Muscle layer of colon (tissue), 2 donors: ENCODE results near the gene PACSIN1.

ENCODE experiments used
- H3K27ac ChIP-seq: one replicate; pipeline ENCODE4 v1.7.0; 2013; ENCODE audit warnings: low read depth, mild to moderate bottlenecking, low read length, moderate library complexity
- H3K27me3 ChIP-seq, 2 donors: one replicate each; pipeline ENCODE4 v1.7.0; 2013; ENCODE audit warnings: low read length in 2 of 2, mild to moderate bottlenecking in 2 of 2; ENCODE audit not compliant: insufficient read depth in 2 of 2, control insufficient read depth in 1 of 2
- H3K36me3 ChIP-seq: one replicate; pipeline ENCODE4 v1.7.0; 2013; ENCODE audit warnings: mild to moderate bottlenecking, low read length; ENCODE audit not compliant: insufficient read depth
- H3K4me1 ChIP-seq: one replicate; pipeline ENCODE4 v1.7.0; 2013; ENCODE audit warnings: mild to moderate bottlenecking, low read length; ENCODE audit not compliant: insufficient read depth
- H3K4me3 ChIP-seq, 2 donors: one replicate each; pipeline ENCODE4 v1.7.0; 2013; ENCODE audit warnings: low read length in 2 of 2, low read depth in 1 of 2, mild to moderate bottlenecking in 1 of 2, moderate library complexity in 1 of 2
- H3K9ac ChIP-seq: one replicate; pipeline ENCODE4 v1.7.0; 2013; ENCODE audit warnings: low read length
- H3K9me3 ChIP-seq: one replicate; pipeline ENCODE4 v1.7.0; 2013; ENCODE audit warnings: mild to moderate bottlenecking, low read length
- donor health status: abdominal sarcoma.
- donor health status: Adenocarcinoma of cecum.

PACSIN1 gene

DNA sequence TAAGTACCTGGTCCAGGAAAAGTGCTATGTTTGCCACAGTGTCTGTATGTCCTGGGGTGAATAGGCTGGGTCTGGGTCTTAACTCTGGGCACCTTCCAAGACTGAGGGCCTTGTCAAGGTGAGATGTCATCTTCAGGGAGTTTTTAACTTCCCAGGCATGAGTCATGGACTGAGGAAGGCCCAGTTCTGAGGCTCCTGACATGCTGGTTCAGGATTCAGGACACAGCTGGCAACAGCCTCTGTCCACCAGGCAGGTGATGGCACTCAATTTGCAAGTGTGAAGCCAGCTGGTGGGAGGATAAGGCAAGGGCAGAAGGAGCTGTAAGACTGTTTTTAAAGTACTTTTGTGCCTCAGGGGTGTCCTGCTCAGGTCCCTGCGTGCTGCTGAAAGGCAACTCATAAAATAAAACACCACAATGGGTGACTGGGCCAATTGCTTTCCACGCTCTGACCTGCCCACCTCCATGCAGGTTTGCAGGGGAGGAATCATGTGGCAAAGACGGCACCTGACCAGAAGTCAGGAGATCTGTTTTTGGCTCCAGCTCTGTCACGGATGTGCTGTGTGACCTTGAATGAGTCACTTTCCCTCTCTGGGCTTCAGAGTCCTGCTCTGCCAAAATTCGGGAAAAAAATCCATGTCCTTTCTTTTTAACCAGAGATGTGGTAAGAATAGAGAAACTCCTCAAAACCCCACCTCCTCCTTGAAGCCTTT, 4.9 kb upstream of the PACSIN1 start:
- Histone ChIP-seq H3K4me3 (no peak overlapping the region), H3K36me3 (no peaks in the 10 kb centered on the region), H3K9ac (no peak overlapping the region), H3K27ac (no peak overlapping the region), H3K4me1 (no peaks in the 10 kb centered on the region), H3K27me3 (peaks cover 7 to 8% of the 10 kb centered on the region in 2 donors), H3K9me3 (no peaks in the 10 kb centered on the region)

DNA sequence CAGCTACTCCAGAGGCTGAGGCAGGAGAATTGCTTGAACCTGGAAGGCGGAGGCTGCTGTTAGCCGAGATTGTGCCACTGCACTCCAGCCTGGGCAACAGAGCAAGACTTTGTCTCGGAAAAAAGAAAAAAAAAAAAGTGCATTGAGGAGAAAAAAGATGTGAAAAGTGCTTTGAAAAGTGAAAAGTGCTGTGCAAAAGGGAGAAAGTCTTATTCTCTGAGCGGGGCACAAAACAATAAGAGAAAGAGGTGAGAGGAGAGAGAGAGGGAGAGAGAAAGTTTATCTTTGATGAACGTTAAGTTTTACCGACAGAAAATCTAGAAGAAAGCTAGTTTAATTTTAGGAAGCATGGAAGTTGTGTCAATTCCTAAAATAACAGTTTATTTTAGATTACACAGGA, 3.9 kb upstream of the PACSIN1 start:
- Histone ChIP-seq H3K4me1 (no peaks in the 10 kb centered on the region), H3K9ac (no peak overlapping the region), H3K4me3 (no peak overlapping the region), H3K36me3 (no peaks in the 10 kb centered on the region), H3K27ac (no peak overlapping the region), H3K9me3 (no peaks in the 10 kb centered on the region), H3K27me3 (peaks cover 13 to 17% of the 10 kb centered on the region in 2 donors)

DNA sequence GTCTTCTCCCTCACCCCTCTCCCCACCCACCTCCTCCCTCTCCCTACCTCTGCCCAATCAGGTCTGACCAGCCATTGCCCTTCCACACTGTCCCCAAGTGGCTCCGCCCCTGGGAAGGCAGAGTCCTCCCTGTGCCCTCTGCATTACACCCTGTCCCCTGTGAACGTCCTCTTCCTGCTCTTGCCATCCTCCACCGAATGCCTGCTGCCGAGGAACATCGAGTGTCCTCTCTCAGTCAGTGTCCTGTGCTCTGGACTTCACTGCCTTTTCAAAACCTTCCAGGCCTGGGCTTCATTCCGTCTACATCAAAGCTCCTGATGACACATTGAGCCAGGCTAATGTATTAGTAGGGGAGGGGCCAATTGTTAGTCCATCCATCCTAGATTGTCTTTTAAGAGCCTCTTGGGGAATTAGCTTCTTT, 3.3 kb upstream of the PACSIN1 start:
- Histone ChIP-seq H3K4me3 (no peak overlapping the region), H3K36me3 (no peaks in the 10 kb centered on the region), H3K27ac (no peak overlapping the region), H3K9me3 (no peaks in the 10 kb centered on the region), H3K4me1 (no peaks in the 10 kb centered on the region), H3K27me3 (peaks cover 13 to 17% of the 10 kb centered on the region in 2 donors), H3K9ac (no peak overlapping the region)

DNA sequence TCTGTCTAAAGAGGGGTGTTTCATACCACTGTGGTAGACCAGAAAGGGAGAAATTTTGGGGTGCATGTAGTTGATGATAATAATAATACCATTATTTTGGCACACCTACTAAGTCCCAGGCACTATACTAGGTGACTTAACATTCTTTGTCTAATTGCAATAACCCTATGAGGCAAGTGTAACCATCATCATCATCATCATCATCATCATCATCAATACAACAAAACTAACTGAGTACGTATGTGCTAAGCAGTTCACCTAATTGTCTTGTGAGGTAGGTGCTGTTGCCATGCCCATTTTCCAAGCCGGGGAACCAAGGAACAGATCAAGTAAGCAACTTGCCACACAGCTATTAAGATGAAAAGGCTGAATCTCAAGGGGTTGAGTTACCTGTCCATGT, 2.6 kb upstream of the PACSIN1 start:
- Histone ChIP-seq H3K4me1 (no peaks in the 10 kb centered on the region), H3K9me3 (no peaks in the 10 kb centered on the region), H3K36me3 (no peaks in the 10 kb centered on the region), H3K4me3 (no peak overlapping the region), H3K9ac (no peak overlapping the region), H3K27ac (no peak overlapping the region), H3K27me3 (peaks cover 13 to 17% of the 10 kb centered on the region in 2 donors)

DNA sequence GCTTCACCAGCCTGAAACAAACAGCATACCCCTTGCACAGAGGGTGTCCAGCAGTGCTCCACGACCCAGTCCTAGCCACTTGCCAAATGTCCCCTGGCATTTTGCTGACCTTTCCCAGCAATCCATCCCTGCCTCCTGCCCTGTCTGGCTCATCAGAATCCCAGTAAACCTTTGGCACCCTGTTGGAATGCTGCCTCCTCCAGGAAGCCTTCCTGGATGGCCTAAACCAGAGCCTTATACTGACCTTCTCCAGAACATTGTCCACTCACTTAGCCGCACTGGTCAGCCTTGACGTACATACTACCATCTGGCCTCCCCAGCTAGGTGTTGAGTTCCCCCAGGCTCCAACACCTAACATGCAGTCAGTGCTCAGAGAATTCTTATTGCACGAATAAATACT, 2.0 kb upstream of the PACSIN1 start:
- Histone ChIP-seq H3K36me3 (no peaks in the 10 kb centered on the region), H3K9ac (no peak overlapping the region), H3K27ac (no peak overlapping the region), H3K27me3 (peaks cover 13 to 17% of the 10 kb centered on the region in 2 donors), H3K4me1 (no peaks in the 10 kb centered on the region), H3K9me3 (no peaks in the 10 kb centered on the region), H3K4me3 (no peak overlapping the region)

DNA sequence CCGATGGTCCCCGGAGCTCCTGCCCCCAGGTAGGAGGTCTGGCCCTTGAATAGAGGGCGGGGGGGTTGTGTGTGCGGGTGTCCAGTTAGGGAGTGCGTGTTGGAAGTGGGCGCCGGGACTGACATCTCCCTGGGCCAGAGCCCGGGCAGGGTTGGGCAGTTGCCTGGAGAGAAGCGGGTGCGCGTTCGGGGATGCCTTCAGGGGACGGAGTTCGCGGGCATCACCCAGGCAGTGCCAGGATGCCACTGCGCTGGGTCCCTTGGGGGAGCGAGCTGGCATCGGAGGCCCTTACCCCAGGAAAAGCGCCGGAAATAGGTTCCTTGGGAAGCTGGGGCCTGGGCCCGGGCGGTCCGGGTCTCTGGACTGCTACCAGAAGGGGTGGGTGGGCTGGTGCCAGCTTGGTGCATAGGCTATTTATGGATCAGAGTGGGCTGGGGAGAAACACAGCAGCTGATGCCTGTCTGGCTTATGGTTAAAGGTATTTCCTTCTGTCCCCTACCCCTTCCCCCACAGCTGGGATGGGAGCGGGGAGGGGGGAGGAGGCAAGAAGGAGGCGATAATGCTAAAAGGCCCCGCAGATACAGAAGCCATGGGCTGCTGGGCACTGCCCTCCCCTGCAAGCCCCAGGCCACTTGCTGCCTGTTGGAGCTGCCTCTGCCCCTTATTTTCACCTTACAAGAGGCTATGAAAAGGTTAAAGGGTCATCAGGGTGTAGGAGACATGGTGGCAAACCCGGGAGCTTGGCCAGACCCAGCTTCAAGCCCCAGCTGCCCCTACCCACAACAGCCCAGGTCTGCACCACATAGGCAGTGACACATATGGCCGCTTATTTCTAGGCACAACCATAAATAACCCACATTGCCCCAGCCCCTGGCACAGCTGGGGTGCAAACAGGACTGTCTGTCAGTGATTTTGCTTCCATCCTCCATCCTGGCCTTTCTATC, 638 bp downstream of the PACSIN1 start:
- no peak overlapping the region for H3K9ac ChIP-seq
- no peak overlapping the region for H3K27ac ChIP-seq
- H3K36me3 ChIP-seq = no peaks in the 10 kb centered on the region
- no peaks in the 10 kb centered on the region for H3K4me1 ChIP-seq
- no peak overlapping the region for H3K4me3 ChIP-seq
- H3K27me3 ChIP-seq = peaks cover 13 to 17% of the 10 kb centered on the region in 2 donors
- H3K9me3 ChIP-seq = no peaks in the 10 kb centered on the region

DNA sequence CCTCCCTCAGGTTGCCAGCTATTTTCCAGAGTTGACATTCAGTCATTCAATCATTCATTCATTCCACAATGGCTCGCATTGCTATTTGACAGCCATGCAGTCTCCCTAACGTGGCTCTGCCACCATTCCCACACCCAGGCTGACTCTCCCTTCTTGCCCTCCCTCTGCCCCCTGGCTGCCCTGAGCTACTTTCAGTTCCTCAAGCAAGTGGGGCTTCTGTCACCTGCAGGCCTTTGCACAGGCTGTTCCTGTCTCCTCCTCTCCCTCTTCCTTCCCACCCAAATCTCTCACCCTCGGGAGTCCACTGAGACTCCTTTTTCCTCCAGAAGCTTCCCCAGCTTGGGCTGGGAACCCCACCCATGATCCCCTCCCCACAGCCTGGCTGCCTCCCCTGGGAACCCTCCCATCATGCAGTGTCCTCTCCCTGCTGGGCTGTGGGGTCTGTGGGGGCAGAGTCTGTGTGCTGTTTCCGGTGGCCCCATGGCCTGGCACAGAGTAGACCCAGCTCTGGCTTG, 2.6 kb downstream of the PACSIN1 start:
- Histone ChIP-seq H3K36me3 (no peaks in the 10 kb centered on the region), H3K27ac (no peak overlapping the region), H3K4me1 (no peaks in the 10 kb centered on the region), H3K4me3 (no peak overlapping the region), H3K9me3 (no peaks in the 10 kb centered on the region), H3K27me3 (peaks cover 13 to 17% of the 10 kb centered on the region in 2 donors), H3K9ac (no peak overlapping the region)

DNA sequence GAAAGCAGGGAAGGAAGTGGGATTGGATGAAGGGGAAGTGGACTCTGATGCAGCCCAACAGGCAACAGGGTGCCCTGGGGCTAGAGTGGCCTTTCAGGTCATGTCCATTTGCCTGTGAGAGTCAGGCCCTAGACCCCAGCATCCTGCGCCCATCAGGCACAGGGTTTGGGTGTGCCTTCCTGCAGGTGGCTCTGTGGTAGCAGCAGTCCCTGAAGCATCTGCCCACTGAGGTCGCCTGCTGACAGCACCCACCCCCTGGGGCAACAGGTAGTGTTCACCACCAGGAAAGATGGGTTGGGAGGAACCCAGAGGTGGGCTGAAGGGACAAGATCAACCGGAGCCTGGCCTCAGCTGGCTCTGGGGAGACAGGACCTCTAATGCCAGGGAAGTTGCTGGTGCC, 3.6 kb downstream of the PACSIN1 start:
- H3K9me3 ChIP-seq = no peaks in the 10 kb centered on the region
- no peaks in the 10 kb centered on the region for H3K36me3 ChIP-seq
- H3K4me1 ChIP-seq = no peaks in the 10 kb centered on the region
- H3K27me3 ChIP-seq = peaks cover 13 to 17% of the 10 kb centered on the region in 2 donors
- no peak overlapping the region for H3K9ac ChIP-seq
- H3K27ac ChIP-seq = no peak overlapping the region
- H3K4me3 ChIP-seq = no peak overlapping the region

DNA sequence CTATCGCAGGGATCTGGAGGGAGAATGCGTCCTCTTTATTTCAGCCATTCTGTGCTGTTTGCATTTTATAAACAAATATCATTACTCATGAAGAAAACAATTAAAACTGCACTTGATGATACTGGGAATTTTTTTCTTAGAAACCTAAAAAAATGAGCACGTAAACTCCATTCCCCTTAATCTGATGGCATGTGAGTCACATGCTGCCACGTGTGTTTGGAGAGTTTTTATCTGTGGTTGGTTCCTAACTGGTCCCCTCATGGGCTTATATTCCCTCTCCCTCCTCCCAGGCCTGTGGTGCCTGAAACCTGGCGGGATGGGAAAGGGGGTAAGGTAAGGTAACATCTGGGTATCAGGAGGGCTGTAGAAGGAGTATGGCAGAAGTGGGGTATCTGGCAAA, 6.5 kb downstream of the PACSIN1 start:
- no peaks in the 10 kb centered on the region for H3K27me3 ChIP-seq
- no peak overlapping the region for H3K4me3 ChIP-seq
- H3K27ac ChIP-seq = no peak overlapping the region
- H3K9me3 ChIP-seq = no peaks in the 10 kb centered on the region
- no peaks in the 10 kb centered on the region for H3K36me3 ChIP-seq
- H3K4me1 ChIP-seq = no peaks in the 10 kb centered on the region
- no peak overlapping the region for H3K9ac ChIP-seq

DNA sequence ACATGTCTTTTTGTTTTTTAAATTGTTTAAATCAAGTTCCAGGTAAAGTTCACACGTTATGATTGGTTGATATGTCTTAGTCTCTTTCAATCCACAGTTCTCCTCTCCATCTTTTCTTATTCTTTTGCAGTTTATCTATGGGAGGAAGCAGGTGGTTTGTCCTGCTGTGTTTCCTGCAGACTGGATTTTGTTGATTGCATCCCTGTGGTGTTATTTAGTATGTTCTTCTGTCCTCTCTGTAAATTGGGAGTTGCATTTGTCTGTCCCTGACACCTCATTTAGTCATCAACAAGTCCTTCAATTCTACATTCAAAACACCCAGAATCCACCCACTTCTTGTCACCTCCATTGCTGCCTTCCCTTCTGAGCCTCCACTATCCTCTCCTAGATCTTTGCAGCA, 8.1 kb downstream of the PACSIN1 start:
- Histone ChIP-seq H3K36me3 (no peaks in the 10 kb centered on the region), H3K9ac (no peak overlapping the region), H3K4me1 (no peaks in the 10 kb centered on the region), H3K4me3 (no peak overlapping the region), H3K27ac (no peak overlapping the region), H3K9me3 (no peaks in the 10 kb centered on the region), H3K27me3 (no peaks in the 10 kb centered on the region)

DNA sequence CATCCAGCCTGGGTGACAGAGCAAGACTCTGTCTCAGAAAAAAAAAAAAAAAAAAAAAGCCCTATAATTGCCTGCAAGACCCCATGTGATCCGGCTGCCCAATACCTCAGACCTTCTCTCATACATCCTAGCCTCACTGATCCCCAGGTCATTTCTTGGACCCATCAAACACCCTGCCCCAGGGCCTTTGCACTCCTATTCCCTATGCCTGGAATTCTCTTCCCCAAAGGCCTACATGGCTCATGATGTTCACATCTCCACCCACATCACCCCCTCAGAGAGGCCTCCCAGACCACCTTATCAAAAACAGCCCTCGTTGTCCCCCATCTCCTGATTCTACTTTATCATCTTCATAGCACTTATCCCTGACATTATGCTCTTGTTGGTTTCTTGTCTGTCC, 8.9 kb downstream of the PACSIN1 start:
- Histone ChIP-seq H3K27ac (no peak overlapping the region), H3K9ac (no peak overlapping the region), H3K4me1 (no peaks in the 10 kb centered on the region), H3K4me3 (no peak overlapping the region), H3K36me3 (no peaks in the 10 kb centered on the region), H3K27me3 (no peaks in the 10 kb centered on the region), H3K9me3 (no peaks in the 10 kb centered on the region)
